Measurements from ENCODE around the gene CD59.
"Not testable (repeated sequence)": the region's sequence is repeated elsewhere in the genome, so short reads cannot be mapped to it uniquely, and the experiment has no call there.

The CD59 gene

DNA sequence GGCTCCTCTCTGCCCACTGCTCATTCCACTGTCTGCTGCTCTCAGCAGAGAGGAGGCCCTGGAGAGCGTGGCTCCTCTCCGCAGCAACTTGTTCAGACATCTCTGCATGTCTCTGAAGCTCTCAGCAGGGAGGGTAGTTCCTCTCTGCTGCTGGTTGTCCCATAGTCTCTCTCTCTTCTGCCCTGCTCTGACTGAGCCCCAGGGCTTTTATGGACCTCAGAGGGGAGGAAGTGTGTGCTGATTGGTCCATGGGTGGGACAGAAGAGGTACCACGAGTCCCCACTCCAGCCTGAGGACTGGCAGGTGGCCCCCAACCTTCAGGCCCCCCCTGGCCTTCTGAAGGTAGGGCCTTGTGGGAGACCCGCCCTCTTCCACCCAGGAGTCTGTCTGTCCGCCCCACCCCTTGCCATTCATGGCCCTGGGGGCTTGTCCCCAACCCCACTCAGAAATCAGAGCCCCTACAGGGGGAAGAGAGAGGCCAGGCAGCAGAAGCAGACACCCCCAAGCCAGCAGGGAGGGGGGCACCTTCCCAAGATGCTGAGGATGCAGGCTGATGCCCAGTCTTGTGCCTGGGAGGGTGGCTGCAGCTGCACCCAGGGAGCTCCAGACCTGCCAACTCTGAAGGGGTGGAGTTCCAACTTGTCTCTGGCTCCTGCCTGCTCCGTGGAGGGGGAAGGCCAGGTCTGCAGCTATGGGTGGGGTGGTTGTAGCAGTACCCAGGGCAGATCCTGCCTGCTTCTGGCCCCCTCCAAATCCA, 70.7 kb downstream of the CD59 start:
- Histone ChIP-seq H3K9ac (ENCODE audit: low read length) (no peak overlapping the region), H2BK120ac (ENCODE audit: low read depth, low read length) (no peak overlapping the region), H3K79me2 (ENCODE audit: control insufficient read depth, insufficient read depth, low read length) (no peaks in the 10 kb centered on the region), H3K36me3 (ENCODE audit: control insufficient read depth, insufficient read depth, low read length) (no peaks in the 10 kb centered on the region), H3K23ac (ENCODE audit: low read length) (no peak overlapping the region), H3K18ac (ENCODE audit: low read length) (no peak overlapping the region), H2AK5ac (ENCODE audit: low read length) (no peak overlapping the region), H3K4me2 (ENCODE audit: low read length) (no peak overlapping the region), H3K79me1 (ENCODE audit: low read length) (no peaks in the 10 kb centered on the region), H2BK15ac (replicated peaks; ENCODE audit: low read depth) (no peak overlapping the region), H3K27ac (ENCODE audit: low read depth, low read length) (no peak overlapping the region), H4K5ac (ENCODE audit: low read length) (no peak overlapping the region), H4K8ac (ENCODE audit: low read depth, low read length) (no peak overlapping the region), H3K4ac (ENCODE audit: low read depth, low read length) (no peak overlapping the region), H3K4me3 (ENCODE audit: low read length) (no peak overlapping the region), H3K56ac (ENCODE audit: low read length) (no peak overlapping the region), H3K4me1 (ENCODE audit: control insufficient read depth, low read depth, low read length) (no peaks in the 10 kb centered on the region), H3K27me3 (ENCODE audit: insufficient read depth, low read length, poor library complexity) (no peaks in the 10 kb centered on the region), H2BK5ac (ENCODE audit: low read length) (no peak overlapping the region)
- no CpG with 5 or more reads among the region's 6 CpGs for WGBS (ENCODE audit: extremely low coverage, insufficient coverage, low lambda C conversion rate)
- no peak for DNase-seq

DNA sequence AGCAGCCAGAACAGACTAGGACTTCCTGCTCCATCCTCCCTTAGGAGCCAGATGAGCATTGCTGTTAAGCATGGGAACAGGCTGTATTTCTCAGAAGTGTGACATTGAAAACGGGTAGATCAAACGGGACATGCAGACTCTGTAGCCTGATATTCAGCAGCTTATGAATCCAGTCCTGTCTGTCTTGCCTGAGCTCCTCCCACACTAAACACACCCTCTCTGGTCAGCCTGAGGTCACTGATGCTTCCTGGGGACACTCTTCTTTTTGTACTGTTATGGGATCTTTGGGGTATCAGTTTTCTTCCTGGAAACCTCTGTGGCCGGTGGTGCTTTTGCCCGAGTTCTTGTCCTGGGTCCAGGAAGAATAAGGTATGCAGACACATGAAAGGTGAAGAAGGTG, 71.4 kb downstream of the CD59 start:
- Histone ChIP-seq H3K27ac (ENCODE audit: low read depth, low read length) (no peak overlapping the region), H3K4me2 (ENCODE audit: low read length) (no peak overlapping the region), H3K9ac (ENCODE audit: low read length) (no peak overlapping the region), H3K56ac (ENCODE audit: low read length) (no peak overlapping the region), H2BK5ac (ENCODE audit: low read length) (no peak overlapping the region), H3K18ac (ENCODE audit: low read length) (no peak overlapping the region), H3K36me3 (ENCODE audit: control insufficient read depth, insufficient read depth, low read length) (no peaks in the 10 kb centered on the region), H3K23ac (ENCODE audit: low read length) (no peak overlapping the region), H3K4me3 (ENCODE audit: low read length) (no peak overlapping the region), H2BK120ac (ENCODE audit: low read depth, low read length) (no peak overlapping the region), H4K8ac (ENCODE audit: low read depth, low read length) (no peak overlapping the region), H3K4me1 (ENCODE audit: control insufficient read depth, low read depth, low read length) (no peaks in the 10 kb centered on the region), H3K27me3 (ENCODE audit: insufficient read depth, low read length, poor library complexity) (no peaks in the 10 kb centered on the region), H3K4ac (ENCODE audit: low read depth, low read length) (no peak overlapping the region), H3K79me1 (ENCODE audit: low read length) (no peaks in the 10 kb centered on the region), H2BK15ac (replicated peaks; ENCODE audit: low read depth) (no peak overlapping the region), H4K5ac (ENCODE audit: low read length) (no peak overlapping the region), H3K79me2 (ENCODE audit: control insufficient read depth, insufficient read depth, low read length) (no peaks in the 10 kb centered on the region), H2AK5ac (ENCODE audit: low read length) (no peak overlapping the region)
- WGBS (ENCODE audit: extremely low coverage, insufficient coverage, low lambda C conversion rate): no CpG with 5 or more reads among the region's 4 CpGs
- no peak for DNase-seq

- no peak for DNase-seq
- H3K27me3 ChIP-seq (ENCODE audit: insufficient read depth, low read length, poor library complexity): no peaks in the 10 kb centered on the region
- H3K36me3 ChIP-seq (ENCODE audit: control insufficient read depth, insufficient read depth, low read length): no peaks in the 10 kb centered on the region
- no peak overlapping the region for H3K23ac ChIP-seq (ENCODE audit: low read length)
- no peaks in the 10 kb centered on the region for H3K79me2 ChIP-seq (ENCODE audit: control insufficient read depth, insufficient read depth, low read length)
- H3K9ac ChIP-seq (ENCODE audit: low read length): no peak overlapping the region
- no peak overlapping the region for H2BK120ac ChIP-seq (ENCODE audit: low read depth, low read length)
- no peak overlapping the region for H2BK15ac ChIP-seq (replicated peaks; ENCODE audit: low read depth)
- no peak overlapping the region for H3K18ac ChIP-seq (ENCODE audit: low read length)
- no CpG with 5 or more reads among the region's 6 CpGs for WGBS (ENCODE audit: extremely low coverage, insufficient coverage, low lambda C conversion rate)
- H3K56ac ChIP-seq (ENCODE audit: low read length): no peak overlapping the region
- H3K4me1 ChIP-seq (ENCODE audit: control insufficient read depth, low read depth, low read length): no peaks in the 10 kb centered on the region
- H3K4me3 ChIP-seq (ENCODE audit: low read length): no peak overlapping the region
- H2AK5ac ChIP-seq (ENCODE audit: low read length): no peak overlapping the region
- H3K27ac ChIP-seq (ENCODE audit: low read depth, low read length): no peak overlapping the region
- no peaks in the 10 kb centered on the region for H3K79me1 ChIP-seq (ENCODE audit: low read length)
- no peak overlapping the region for H2BK5ac ChIP-seq (ENCODE audit: low read length)
- no peak overlapping the region for H3K4me2 ChIP-seq (ENCODE audit: low read length)
- H3K4ac ChIP-seq (ENCODE audit: low read depth, low read length): no peak overlapping the region
- H4K8ac ChIP-seq (ENCODE audit: low read depth, low read length): no peak overlapping the region
- H4K5ac ChIP-seq (ENCODE audit: low read length): no peak overlapping the region
Measured at GRCh38 chr11:33664166-33664565, 72.1 kb downstream of the CD59 start.

GRCh38 chr11:33663121-33663520, 73.1 kb downstream of the CD59 start:
- no peak overlapping the region for H4K8ac ChIP-seq (ENCODE audit: low read depth, low read length)
- H3K27me3 ChIP-seq (ENCODE audit: insufficient read depth, low read length, poor library complexity): no peaks in the 10 kb centered on the region
- DNase-seq: no peak
- no peak overlapping the region for H3K9ac ChIP-seq (ENCODE audit: low read length)
- H3K18ac ChIP-seq (ENCODE audit: low read length): no peak overlapping the region
- H3K79me1 ChIP-seq (ENCODE audit: low read length): no peaks in the 10 kb centered on the region
- H3K4me1 ChIP-seq (ENCODE audit: control insufficient read depth, low read depth, low read length): no peaks in the 10 kb centered on the region
- no peak overlapping the region for H3K4me2 ChIP-seq (ENCODE audit: low read length)
- no peak overlapping the region for H3K4me3 ChIP-seq (ENCODE audit: low read length)
- no peak overlapping the region for H4K5ac ChIP-seq (ENCODE audit: low read length)
- H2BK5ac ChIP-seq (ENCODE audit: low read length): no peak overlapping the region
- no peaks in the 10 kb centered on the region for H3K36me3 ChIP-seq (ENCODE audit: control insufficient read depth, insufficient read depth, low read length)
- H2BK15ac ChIP-seq (replicated peaks; ENCODE audit: low read depth): no peak overlapping the region
- no peak overlapping the region for H2AK5ac ChIP-seq (ENCODE audit: low read length)
- no peak overlapping the region for H3K23ac ChIP-seq (ENCODE audit: low read length)
- H3K56ac ChIP-seq (ENCODE audit: low read length): no peak overlapping the region
- H2BK120ac ChIP-seq (ENCODE audit: low read depth, low read length): no peak overlapping the region
- no peak overlapping the region for H3K4ac ChIP-seq (ENCODE audit: low read depth, low read length)
- H3K27ac ChIP-seq (ENCODE audit: low read depth, low read length): no peak overlapping the region
- no peaks in the 10 kb centered on the region for H3K79me2 ChIP-seq (ENCODE audit: control insufficient read depth, insufficient read depth, low read length)

- H3K4me2 ChIP-seq (ENCODE audit: low read length); H3K18ac ChIP-seq (ENCODE audit: low read length); H3K79me2 ChIP-seq (ENCODE audit: control insufficient read depth, insufficient read depth, low read length); H3K36me3 ChIP-seq (ENCODE audit: control insufficient read depth, insufficient read depth, low read length); H2BK5ac ChIP-seq (ENCODE audit: low read length); H4K5ac ChIP-seq (ENCODE audit: low read length); H3K9ac ChIP-seq (ENCODE audit: low read length); H3K4me3 ChIP-seq (ENCODE audit: low read length); H3K56ac ChIP-seq (ENCODE audit: low read length); H3K79me1 ChIP-seq (ENCODE audit: low read length); H2BK15ac ChIP-seq (replicated peaks; ENCODE audit: low read depth); H3K23ac ChIP-seq (ENCODE audit: low read length); H3K4ac ChIP-seq (ENCODE audit: low read depth, low read length); H3K27me3 ChIP-seq (ENCODE audit: insufficient read depth, low read length, poor library complexity); H3K27ac ChIP-seq (ENCODE audit: low read depth, low read length); H2AK5ac ChIP-seq (ENCODE audit: low read length); H4K8ac ChIP-seq (ENCODE audit: low read depth, low read length); H2BK120ac ChIP-seq (ENCODE audit: low read depth, low read length); DNase-seq; H3K4me1 ChIP-seq (ENCODE audit: control insufficient read depth, low read depth, low read length): not testable (repeated sequence)
- no CpG with 5 or more reads among the region's 7 CpGs for WGBS (ENCODE audit: extremely low coverage, insufficient coverage, low lambda C conversion rate)
Measured at GRCh38 chr11:33661526-33661925, 74.7 kb downstream of the CD59 start.

DNA sequence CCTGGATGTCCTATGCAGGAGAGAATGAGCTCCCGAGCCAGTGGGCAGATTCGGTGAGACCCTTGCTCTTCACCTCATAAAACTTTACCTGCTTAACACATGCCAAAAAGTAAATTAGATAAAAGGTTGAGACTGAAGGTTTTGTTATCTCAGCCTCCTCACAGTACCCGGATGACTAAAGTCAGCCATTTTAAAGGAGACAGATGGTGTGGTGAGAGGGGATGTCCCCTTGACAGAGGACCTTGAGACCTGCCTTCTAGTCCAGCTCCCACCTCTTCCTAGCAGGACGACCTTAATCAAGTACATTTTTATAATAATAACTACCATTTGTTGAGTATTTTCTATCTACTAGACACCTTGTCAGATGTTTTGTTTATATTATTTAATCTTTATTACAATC, 75.3 kb downstream of the CD59 start:
- Histone ChIP-seq H3K4me3 (ENCODE audit: low read length) (no peak overlapping the region), H3K18ac (ENCODE audit: low read length) (no peak overlapping the region), H2BK15ac (replicated peaks; ENCODE audit: low read depth) (no peak overlapping the region), H3K79me1 (ENCODE audit: low read length) (no peaks in the 10 kb centered on the region), H2AK5ac (ENCODE audit: low read length) (no peak overlapping the region), H2BK5ac (ENCODE audit: low read length) (no peak overlapping the region), H3K4ac (ENCODE audit: low read depth, low read length) (no peak overlapping the region), H4K8ac (ENCODE audit: low read depth, low read length) (no peak overlapping the region), H2BK120ac (ENCODE audit: low read depth, low read length) (no peak overlapping the region), H3K36me3 (ENCODE audit: control insufficient read depth, insufficient read depth, low read length) (no peaks in the 10 kb centered on the region), H3K27me3 (ENCODE audit: insufficient read depth, low read length, poor library complexity) (no peaks in the 10 kb centered on the region), H4K5ac (ENCODE audit: low read length) (no peak overlapping the region), H3K9ac (ENCODE audit: low read length) (no peak overlapping the region), H3K27ac (ENCODE audit: low read depth, low read length) (no peak overlapping the region), H3K79me2 (ENCODE audit: control insufficient read depth, insufficient read depth, low read length) (no peaks in the 10 kb centered on the region), H3K4me2 (ENCODE audit: low read length) (no peak overlapping the region), H3K4me1 (ENCODE audit: control insufficient read depth, low read depth, low read length) (no peaks in the 10 kb centered on the region), H3K23ac (ENCODE audit: low read length) (no peak overlapping the region), H3K56ac (ENCODE audit: low read length) (no peak overlapping the region)
- no peak for DNase-seq
- WGBS (ENCODE audit: extremely low coverage, insufficient coverage, low lambda C conversion rate): no CpG with 5 or more reads among the region's 4 CpGs

Measured in mesendoderm (in vitro differentiated cells).